ENCODE data around the gene SERGEF.

The SERGEF gene

DNA sequence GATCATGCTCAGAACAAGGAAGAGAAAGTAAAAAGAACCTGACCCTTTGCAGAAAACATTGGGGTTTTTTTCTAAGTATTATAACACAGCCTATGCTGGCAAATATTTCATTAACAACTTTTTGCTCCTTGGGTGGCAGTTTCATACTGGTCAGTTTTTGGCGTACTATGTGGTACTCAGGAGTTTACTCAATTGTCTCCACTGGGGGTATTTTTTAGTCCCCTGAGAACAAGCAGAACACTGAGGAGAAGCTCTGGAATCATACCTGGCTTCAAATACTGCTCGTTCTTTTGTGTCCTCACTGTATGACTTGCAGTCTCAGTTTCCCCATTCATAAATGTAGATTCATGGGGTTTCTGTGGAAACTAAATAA, 90.4 kb downstream of the SERGEF start:
- FAIRE-seq (no peak), DNase-seq (ENCODE audit: insufficient read length, low spot score) (no peak)
- no peak for TF ChIP-seq POU2F2 (IDR thresholded peaks at IDR 0.05; ENCODE audit: low read depth, low read length)
- no peak for TF ChIP-seq PAX5 (IDR thresholded peaks at IDR 0.05; ENCODE audit: insufficient read depth, low read length, severe bottlenecking)
- no peak for TF ChIP-seq POLR2AphosphoS5 (IDR thresholded peaks at IDR 0.05; ENCODE audit: low read depth, low read length)
- TF ChIP-seq TAF1 (IDR thresholded peaks at IDR 0.05; ENCODE audit: low read depth, low read length), result no peak
- no peak for TF ChIP-seq POLR2A (IDR thresholded peaks at IDR 0.05; ENCODE audit: low read depth, low read length)
- no peak for TF ChIP-seq SPI1 (IDR thresholded peaks at IDR 0.05; ENCODE audit: low read depth, low read length)

DNA sequence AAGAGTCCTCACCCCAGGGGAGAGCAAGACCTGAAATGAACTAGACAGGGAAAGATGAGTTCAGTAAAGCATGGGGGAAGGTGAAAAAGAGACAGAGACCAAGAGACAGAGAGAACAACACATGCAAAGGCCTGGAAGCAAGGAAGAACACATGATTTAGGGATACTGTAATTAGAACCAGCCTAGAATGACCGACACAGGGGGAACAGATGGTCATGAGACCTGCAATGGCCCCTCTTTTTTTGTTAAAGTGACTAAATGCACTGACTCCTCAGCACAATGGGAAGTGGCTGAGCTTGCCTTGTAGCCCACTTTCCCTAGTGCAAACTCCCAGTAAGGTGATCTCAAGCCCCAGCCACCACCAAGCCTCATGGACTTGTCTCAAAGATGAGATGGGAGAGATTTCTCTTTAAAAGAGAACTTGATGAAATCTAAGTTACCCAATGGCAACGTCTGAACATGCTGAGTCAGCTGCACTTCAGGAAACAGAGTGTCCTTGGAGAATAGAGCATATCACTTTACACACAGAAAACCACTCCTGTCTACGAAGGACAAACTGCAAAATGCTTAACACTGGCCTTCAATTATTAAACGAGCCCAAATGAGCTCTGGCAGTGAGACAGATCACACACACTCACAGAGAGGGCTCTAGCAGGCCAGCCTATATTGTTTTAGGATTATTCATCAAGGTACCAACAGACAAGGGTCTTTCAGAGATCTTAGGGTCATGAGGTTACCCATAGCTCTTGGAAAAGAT, 91.0 kb downstream of the SERGEF start:
- FAIRE-seq, result no peak
- no peak for DNase-seq (ENCODE audit: insufficient read length, low spot score)
- TF ChIP-seq POLR2AphosphoS5 (IDR thresholded peaks at IDR 0.05; ENCODE audit: low read depth, low read length) (no peak), SPI1 (IDR thresholded peaks at IDR 0.05; ENCODE audit: low read depth, low read length) (no peak), TAF1 (IDR thresholded peaks at IDR 0.05; ENCODE audit: low read depth, low read length) (no peak), POU2F2 (IDR thresholded peaks at IDR 0.05; ENCODE audit: low read depth, low read length) (no peak), POLR2A (IDR thresholded peaks at IDR 0.05; ENCODE audit: low read depth, low read length) (no peak), PAX5 (IDR thresholded peaks at IDR 0.05; ENCODE audit: insufficient read depth, low read length, severe bottlenecking) (no peak)

DNA sequence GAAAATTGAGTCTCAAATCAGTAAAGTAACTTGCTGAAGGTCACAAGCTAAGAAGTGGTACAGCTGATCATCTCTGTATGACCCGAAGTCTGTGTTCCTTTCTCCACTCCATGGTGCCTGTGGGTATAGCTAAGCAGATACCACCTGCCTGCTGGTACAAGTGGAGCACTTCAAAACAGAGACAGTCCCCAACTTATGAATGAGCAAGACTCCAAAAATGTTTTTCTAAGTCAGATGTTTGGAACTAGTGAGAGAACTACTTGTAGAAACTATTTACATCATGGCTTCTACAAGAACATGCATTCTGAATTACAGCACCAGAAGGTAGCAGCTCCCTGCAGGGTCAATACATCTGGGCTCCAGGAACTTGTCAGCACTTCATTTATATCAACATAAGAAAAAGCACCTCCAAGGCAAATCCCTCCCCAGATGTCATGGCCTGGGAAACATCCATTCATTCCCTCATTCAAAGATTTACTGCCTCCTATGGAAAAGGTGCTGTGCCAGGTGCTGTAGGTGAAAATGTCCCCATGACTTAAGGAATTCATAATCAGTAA, 94.7 kb downstream of the SERGEF start:
- no peak for FAIRE-seq
- no peak for DNase-seq (ENCODE audit: insufficient read length, low spot score)
- no peak for TF ChIP-seq PAX5 (IDR thresholded peaks at IDR 0.05; ENCODE audit: insufficient read depth, low read length, severe bottlenecking)
- TF ChIP-seq POLR2AphosphoS5 (IDR thresholded peaks at IDR 0.05; ENCODE audit: low read depth, low read length), result no peak
- TF ChIP-seq POU2F2 (IDR thresholded peaks at IDR 0.05; ENCODE audit: low read depth, low read length), result no peak
- TF ChIP-seq TAF1 (IDR thresholded peaks at IDR 0.05; ENCODE audit: low read depth, low read length), result no peak
- no peak for TF ChIP-seq SPI1 (IDR thresholded peaks at IDR 0.05; ENCODE audit: low read depth, low read length)
- no peak for TF ChIP-seq POLR2A (IDR thresholded peaks at IDR 0.05; ENCODE audit: low read depth, low read length)

DNA sequence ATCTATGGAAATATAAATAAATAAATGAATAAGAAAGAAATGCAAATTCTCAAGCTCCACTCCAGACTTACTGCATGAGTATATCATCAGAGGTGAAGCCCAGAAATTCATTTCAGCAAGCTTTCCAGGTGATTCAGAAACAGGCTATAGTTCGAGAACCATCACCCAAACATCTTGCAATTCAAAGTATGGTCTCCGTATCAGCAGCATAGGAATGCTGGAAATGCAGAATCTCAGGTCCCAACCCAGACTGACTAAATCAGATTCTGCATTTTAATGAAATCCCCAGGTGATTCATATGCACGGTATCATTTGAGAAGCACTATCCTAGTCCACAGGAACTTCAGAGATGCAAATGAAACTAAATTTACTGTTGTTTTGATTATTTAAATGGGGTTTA, 95.3 kb downstream of the SERGEF start:
- no peak for DNase-seq (ENCODE audit: insufficient read length, low spot score)
- TF ChIP-seq POLR2A (IDR thresholded peaks at IDR 0.05; ENCODE audit: low read depth, low read length), result no peak

DNA sequence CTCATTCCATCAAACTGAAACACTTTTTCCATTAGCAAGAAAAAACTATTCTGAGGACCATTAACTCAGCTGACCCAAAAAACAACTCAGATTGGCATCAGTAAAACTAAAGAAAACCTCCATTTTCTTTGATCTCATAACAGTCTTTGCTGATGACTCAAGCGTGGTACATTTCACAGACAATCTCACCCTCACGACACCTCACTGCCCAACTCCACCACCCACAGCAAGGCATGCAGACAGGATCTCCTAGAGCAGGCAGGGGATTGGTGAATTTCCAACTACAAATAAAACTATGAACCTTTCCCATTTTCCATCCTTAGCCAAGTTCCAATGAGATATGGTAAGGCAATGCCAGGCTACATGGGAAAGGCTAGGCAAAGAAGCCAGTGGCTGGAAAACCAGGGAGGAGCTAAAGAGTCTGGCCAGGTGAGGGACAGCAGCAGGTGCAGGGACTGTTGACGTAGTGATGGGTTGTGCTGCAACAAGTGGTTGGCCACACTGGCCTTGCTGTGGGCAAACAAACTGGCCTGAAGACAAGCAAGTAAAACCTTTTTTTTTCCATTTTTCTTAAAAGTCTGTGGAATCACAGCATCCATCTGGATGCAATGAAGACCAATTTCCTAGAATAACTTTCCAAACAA, 97.2 kb downstream of the SERGEF start:
- DNase-seq (ENCODE audit: insufficient read length, low spot score) (no peak), FAIRE-seq (no peak)
- no peak for TF ChIP-seq POU2F2 (IDR thresholded peaks at IDR 0.05; ENCODE audit: low read depth, low read length)
- no peak for TF ChIP-seq POLR2AphosphoS5 (IDR thresholded peaks at IDR 0.05; ENCODE audit: low read depth, low read length)
- TF ChIP-seq PAX5 (IDR thresholded peaks at IDR 0.05; ENCODE audit: insufficient read depth, low read length, severe bottlenecking), result no peak
- no peak for TF ChIP-seq POLR2A (IDR thresholded peaks at IDR 0.05; ENCODE audit: low read depth, low read length)
- TF ChIP-seq SPI1 (IDR thresholded peaks at IDR 0.05; ENCODE audit: low read depth, low read length), result no peak
- TF ChIP-seq TAF1 (IDR thresholded peaks at IDR 0.05; ENCODE audit: low read depth, low read length), result no peak

More for the DNA sequence above, 95.3 kb downstream of the SERGEF start:
- FAIRE-seq, result no peak

DNA sequence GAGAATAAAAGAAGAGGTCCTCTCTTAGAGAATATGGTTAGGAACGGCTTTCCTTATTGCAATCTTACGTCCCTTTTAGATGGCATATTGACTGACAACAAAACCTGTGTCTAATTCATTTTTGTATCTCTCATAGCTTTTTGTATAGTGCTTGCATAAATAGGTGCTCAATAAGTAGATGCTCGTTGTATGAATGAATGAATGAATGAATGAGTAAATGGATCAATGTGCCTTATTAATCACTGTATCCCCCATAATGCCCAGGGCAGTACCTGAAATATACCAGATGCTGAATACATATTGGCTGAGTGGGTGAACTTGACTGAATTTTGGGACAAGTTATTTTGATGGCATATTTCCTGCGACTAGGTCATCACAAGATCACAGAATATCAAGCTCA, 97.9 kb downstream of the SERGEF start:
- no peak for TF ChIP-seq SPI1 (IDR thresholded peaks at IDR 0.05; ENCODE audit: low read depth, low read length)
- TF ChIP-seq POLR2A (IDR thresholded peaks at IDR 0.05; ENCODE audit: low read depth, low read length), result no peak
- TF ChIP-seq TAF1 (IDR thresholded peaks at IDR 0.05; ENCODE audit: low read depth, low read length), result no peak
- TF ChIP-seq POU2F2 (IDR thresholded peaks at IDR 0.05; ENCODE audit: low read depth, low read length), result no peak
- TF ChIP-seq PAX5 (IDR thresholded peaks at IDR 0.05; ENCODE audit: insufficient read depth, low read length, severe bottlenecking), result no peak
- TF ChIP-seq POLR2AphosphoS5 (IDR thresholded peaks at IDR 0.05; ENCODE audit: low read depth, low read length), result no peak
- DNase-seq (ENCODE audit: insufficient read length, low spot score) (no peak), FAIRE-seq (no peak)

DNA sequence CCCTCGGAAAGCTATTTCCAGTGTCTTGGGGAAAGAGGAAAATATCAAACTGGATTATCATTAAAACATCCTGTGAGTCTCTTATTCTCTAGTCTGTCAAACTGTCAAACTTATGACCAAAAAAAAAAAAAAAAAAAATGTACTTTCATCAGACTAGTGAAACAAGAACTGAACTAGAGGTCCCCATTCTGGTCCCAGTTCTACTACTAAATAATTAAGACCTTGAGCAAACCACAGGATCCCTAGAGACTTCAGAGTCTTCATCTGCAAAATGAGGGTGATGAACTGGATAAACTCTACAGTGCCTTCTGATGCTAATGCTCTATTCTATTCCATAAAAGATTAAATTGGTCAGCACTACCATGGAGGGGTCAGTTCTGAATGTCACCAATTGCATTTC, 105.8 kb downstream of the SERGEF start:
- no peak for DNase-seq (ENCODE audit: insufficient read length, low spot score)
- TF ChIP-seq PAX5 (IDR thresholded peaks at IDR 0.05; ENCODE audit: insufficient read depth, low read length, severe bottlenecking) (no peak), SPI1 (IDR thresholded peaks at IDR 0.05; ENCODE audit: low read depth, low read length) (no peak), POLR2A (IDR thresholded peaks at IDR 0.05; ENCODE audit: low read depth, low read length) (no peak), TAF1 (IDR thresholded peaks at IDR 0.05; ENCODE audit: low read depth, low read length) (no peak), POU2F2 (IDR thresholded peaks at IDR 0.05; ENCODE audit: low read depth, low read length) (no peak), POLR2AphosphoS5 (IDR thresholded peaks at IDR 0.05; ENCODE audit: low read depth, low read length) (no peak)
- no peak for FAIRE-seq

DNA sequence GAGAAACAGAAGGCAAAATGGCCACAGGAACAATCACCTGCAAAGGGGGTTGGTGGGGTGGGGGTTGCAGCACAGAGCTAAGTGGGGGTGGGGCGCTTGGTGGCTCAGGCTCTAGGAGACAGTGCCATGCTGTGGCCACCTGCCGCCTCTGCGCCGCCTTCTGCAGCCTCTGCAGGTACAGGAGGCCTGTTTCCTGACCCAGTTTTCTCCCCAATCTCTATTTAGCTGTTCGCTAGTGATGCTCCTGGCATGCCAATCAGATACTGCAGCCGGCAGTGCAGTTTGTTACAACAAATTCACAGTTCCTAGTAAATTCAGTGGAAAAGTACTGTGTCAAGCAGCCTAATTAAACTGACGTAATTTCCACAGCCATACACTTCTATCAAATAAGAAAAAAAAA, 106.4 kb downstream of the SERGEF start:
- DNase-seq (ENCODE audit: insufficient read length, low spot score), result no peak
- TF ChIP-seq PAX5 (IDR thresholded peaks at IDR 0.05; ENCODE audit: insufficient read depth, low read length, severe bottlenecking), result no peak
- no peak for TF ChIP-seq SPI1 (IDR thresholded peaks at IDR 0.05; ENCODE audit: low read depth, low read length)
- TF ChIP-seq POLR2AphosphoS5 (IDR thresholded peaks at IDR 0.05; ENCODE audit: low read depth, low read length), result no peak
- TF ChIP-seq POLR2A (IDR thresholded peaks at IDR 0.05; ENCODE audit: low read depth, low read length), result no peak
- no peak for TF ChIP-seq POU2F2 (IDR thresholded peaks at IDR 0.05; ENCODE audit: low read depth, low read length)
- no peak for TF ChIP-seq TAF1 (IDR thresholded peaks at IDR 0.05; ENCODE audit: low read depth, low read length)

DNA sequence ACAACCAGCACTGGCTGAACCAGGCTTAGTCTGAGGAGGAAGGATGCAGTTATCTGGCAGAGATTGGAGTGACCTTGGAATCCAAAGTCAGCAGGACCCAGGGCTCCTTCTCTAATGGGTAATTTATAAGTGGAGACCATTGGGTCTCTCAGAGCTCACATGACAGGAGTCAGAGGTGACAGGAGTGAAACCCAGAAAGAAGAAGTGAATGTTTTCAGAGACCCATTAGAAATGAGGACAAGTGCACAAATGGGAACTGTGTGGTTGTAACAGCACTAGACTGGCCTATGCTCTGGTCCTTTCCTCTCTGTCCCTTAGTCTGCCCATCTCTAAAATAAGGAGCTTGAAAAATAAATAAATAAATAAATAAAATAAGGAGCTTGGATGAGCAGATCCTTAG, 107.4 kb downstream of the SERGEF start:
- TF ChIP-seq POLR2A (IDR thresholded peaks at IDR 0.05; ENCODE audit: low read depth, low read length) (no peak), SPI1 (IDR thresholded peaks at IDR 0.05; ENCODE audit: low read depth, low read length) (peak; percentile 93)
- DNase-seq (ENCODE audit: insufficient read length, low spot score) (peak; percentile 29), FAIRE-seq (peak; percentile 52)

More for the DNA sequence above, 106.4 kb downstream of the SERGEF start:
- FAIRE-seq, result no peak
